ENCODE results near the gene SPA17. TPM values are rescaled to one million over a fixed set of nuclear protein-coding genes. Genes with fewer than 3 reads are reported as not detected.

SPA17 gene
- total RNA-seq, 1 donor from 2014 or later, result 6.2 TPM

GRCh38 chr11:124661553-124661952 lies 12.2 kb upstream of the SPA17 start:
- H3K9ac ChIP-seq (ENCODE audit: low read length), result no peak overlapping the region
- FAIRE-seq, result no peak
- peaks cover 10% of the 10 kb centered on the region for H3K4me1 Mint-ChIP-seq (ENCODE audit: low read depth, unreplicated experiment)
- H3K4me2 ChIP-seq (ENCODE audit: low read length), result no peak overlapping the region
- H3K27ac ChIP-seq (ENCODE audit: low read depth, low read length), result no peak overlapping the region
- peaks cover 7% of the 10 kb centered on the region for H3K27me3 Mint-ChIP-seq (ENCODE audit: low read depth, unreplicated experiment)
- no peak for DNase-seq (ENCODE audit: low read depth)
- peaks cover 4% of the 10 kb centered on the region for H3K36me3 Mint-ChIP-seq (ENCODE audit: low read depth, unreplicated experiment)
- no peaks in the 10 kb centered on the region for H3K9me3 ChIP-seq (ENCODE audit: insufficient read depth, low read depth, low read length)
- no peak overlapping the region for H2AFZ ChIP-seq (ENCODE audit: low read depth, low read length)
- H3K27ac Mint-ChIP-seq (ENCODE audit: unreplicated experiment), result no peak overlapping the region
- TF ChIP-seq CTCF (IDR thresholded peaks at IDR 0.05; ENCODE audit: insufficient read depth, low read depth, low read length) (no peak), EZH2 (IDR thresholded peaks at IDR 0.05; ENCODE audit: insufficient read depth, low read length) (no peak)
- no peaks in the 10 kb centered on the region for H3K9me3 Mint-ChIP-seq (ENCODE audit: unreplicated experiment)
- peaks cover 10% of the 10 kb centered on the region for H3K4me1 ChIP-seq (ENCODE audit: insufficient read depth, low read length)
- H3K4me3 Mint-ChIP-seq (ENCODE audit: unreplicated experiment), result no peak overlapping the region
- no peak overlapping the region for H3K4me3 ChIP-seq (ENCODE audit: insufficient read depth, low read depth, low read length)
- H3K36me3 ChIP-seq (ENCODE audit: insufficient read depth, low read length), result no peaks in the 10 kb centered on the region
- H3K27me3 ChIP-seq (ENCODE audit: insufficient read depth, low read length), result no peaks in the 10 kb centered on the region
- no peaks in the 10 kb centered on the region for H3K79me2 ChIP-seq (ENCODE audit: insufficient read depth, low read length)
- no peaks in the 10 kb centered on the region for H4K20me1 ChIP-seq (ENCODE audit: insufficient read depth, low read length)

GRCh38 chr11:124662106-124662505 lies 11.6 kb upstream of the SPA17 start:
- no peak for TF ChIP-seq CTCF (IDR thresholded peaks at IDR 0.05; ENCODE audit: insufficient read depth, low read depth, low read length)
- TF ChIP-seq EZH2 (IDR thresholded peaks at IDR 0.05; ENCODE audit: insufficient read depth, low read length), result no peak
- H3K9ac ChIP-seq (ENCODE audit: low read length), result no peak overlapping the region
- H3K4me3 ChIP-seq (ENCODE audit: insufficient read depth, low read depth, low read length), result no peak overlapping the region
- H2AFZ ChIP-seq (ENCODE audit: low read depth, low read length), result no peak overlapping the region
- no peak overlapping the region for H3K27ac ChIP-seq (ENCODE audit: low read depth, low read length)
- H3K4me3 Mint-ChIP-seq (ENCODE audit: unreplicated experiment), result no peak overlapping the region
- H4K20me1 ChIP-seq (ENCODE audit: insufficient read depth, low read length), result no peaks in the 10 kb centered on the region
- peaks cover 4% of the 10 kb centered on the region for H3K36me3 Mint-ChIP-seq (ENCODE audit: low read depth, unreplicated experiment)
- FAIRE-seq, result no peak
- no peaks in the 10 kb centered on the region for H3K36me3 ChIP-seq (ENCODE audit: insufficient read depth, low read length)
- peaks cover 11% of the 10 kb centered on the region for H3K27me3 Mint-ChIP-seq (ENCODE audit: low read depth, unreplicated experiment)
- H3K27me3 ChIP-seq (ENCODE audit: insufficient read depth, low read length), result no peaks in the 10 kb centered on the region
- no peaks in the 10 kb centered on the region for H3K9me3 ChIP-seq (ENCODE audit: insufficient read depth, low read depth, low read length)
- H3K4me1 Mint-ChIP-seq (ENCODE audit: low read depth, unreplicated experiment), result peaks cover 7% of the 10 kb centered on the region
- H3K79me2 ChIP-seq (ENCODE audit: insufficient read depth, low read length), result no peaks in the 10 kb centered on the region
- H3K27ac Mint-ChIP-seq (ENCODE audit: unreplicated experiment), result no peak overlapping the region
- H3K4me2 ChIP-seq (ENCODE audit: low read length), result no peak overlapping the region
- H3K4me1 ChIP-seq (ENCODE audit: insufficient read depth, low read length), result peaks cover 5% of the 10 kb centered on the region
- no peaks in the 10 kb centered on the region for H3K9me3 Mint-ChIP-seq (ENCODE audit: unreplicated experiment)
- no peak for DNase-seq (ENCODE audit: low read depth)

GRCh38 chr11:124663861-124664260 lies 9.8 kb upstream of the SPA17 start:
- H3K4me1 ChIP-seq (ENCODE audit: insufficient read depth, low read length), result no peaks in the 10 kb centered on the region
- no peaks in the 10 kb centered on the region for H3K9me3 ChIP-seq (ENCODE audit: insufficient read depth, low read depth, low read length)
- no peak for FAIRE-seq
- H3K4me2 ChIP-seq (ENCODE audit: low read length), result no peak overlapping the region
- H3K9me3 Mint-ChIP-seq (ENCODE audit: unreplicated experiment), result no peaks in the 10 kb centered on the region
- H3K36me3 Mint-ChIP-seq (ENCODE audit: low read depth, unreplicated experiment), result peaks cover 4% of the 10 kb centered on the region
- H2AFZ ChIP-seq (ENCODE audit: low read depth, low read length), result no peak overlapping the region
- TF ChIP-seq EZH2 (IDR thresholded peaks at IDR 0.05; ENCODE audit: insufficient read depth, low read length), result no peak
- TF ChIP-seq CTCF (IDR thresholded peaks at IDR 0.05; ENCODE audit: insufficient read depth, low read depth, low read length), result no peak
- no peaks in the 10 kb centered on the region for H4K20me1 ChIP-seq (ENCODE audit: insufficient read depth, low read length)
- H3K79me2 ChIP-seq (ENCODE audit: insufficient read depth, low read length), result no peaks in the 10 kb centered on the region
- peaks cover 11% of the 10 kb centered on the region for H3K27me3 Mint-ChIP-seq (ENCODE audit: low read depth, unreplicated experiment)
- H3K4me3 Mint-ChIP-seq (ENCODE audit: unreplicated experiment), result no peak overlapping the region
- no peaks in the 10 kb centered on the region for H3K4me1 Mint-ChIP-seq (ENCODE audit: low read depth, unreplicated experiment)
- H3K27me3 ChIP-seq (ENCODE audit: insufficient read depth, low read length), result no peaks in the 10 kb centered on the region
- H3K27ac Mint-ChIP-seq (ENCODE audit: unreplicated experiment), result no peak overlapping the region
- H3K27ac ChIP-seq (ENCODE audit: low read depth, low read length), result no peak overlapping the region
- no peak overlapping the region for H3K4me3 ChIP-seq (ENCODE audit: insufficient read depth, low read depth, low read length)
- H3K36me3 ChIP-seq (ENCODE audit: insufficient read depth, low read length), result no peaks in the 10 kb centered on the region
- no peak for DNase-seq (ENCODE audit: low read depth)
- no peak overlapping the region for H3K9ac ChIP-seq (ENCODE audit: low read length)

Data from astrocyte (in vitro differentiated cells and primary cell).